HEK293 (cell line): Measurements from ENCODE around the gene RNF146.

Source experiments
- CTCF ChIA-PET: fragments of 350-600 bp; formaldehyde crosslinking; extraction: SDS; loops from one replicate; lab custom pipeline; 2021; ENCODE audit warnings: antibody characterized with exemption; lab: Yijun Ruan, JAX
- POLR2A ChIA-PET: fragments of 300-600 bp; formaldehyde crosslinking; extraction: SDS; loops from one replicate; lab custom pipeline; 2020; ENCODE audit warnings: antibody characterized with exemption, inconsistent platforms; lab: Yijun Ruan, JAX
- H3K27ac ChIP-seq: fragments of 200-500 bp; sonication (Bioruptor generic); 2 replicates; pipeline ENCODE4 v1.5.1; 2014; ENCODE audit warnings: low read depth, low read length, control low read depth, inconsistent platforms; ENCODE audit errors: extremely low read depth
- H3K36me3 ChIP-seq, 2 experiments: fragments of 200-500 bp in 1 of 2; sonication (Bioruptor generic) in 1 of 2; 1 replicate in 1 of 2; 2 replicates in 1 of 2; pipeline ENCODE4 v1.5.1; 2014 to 2017; ENCODE audit warnings: inconsistent platforms in 2 of 2, low read length in 2 of 2; ENCODE audit not compliant: control insufficient read depth in 2 of 2, insufficient read depth in 1 of 2
- H3K4me1 ChIP-seq: fragments of 200-500 bp; sonication (Bioruptor generic); 2 replicates; pipeline ENCODE4 v1.5.1; 2014; ENCODE audit warnings: mild to moderate bottlenecking, low read length, inconsistent platforms; ENCODE audit not compliant: control insufficient read depth, insufficient read depth
- H3K4me3 ChIP-seq: 2 replicates; pipeline ENCODE4 v1.5.1; 2011; ENCODE audit warnings: low read depth, mild to moderate bottlenecking, control low read depth, low read length, moderate library complexity
- H3K9me3 ChIP-seq: fragments of 200-500 bp; sonication (Bioruptor generic); 2 replicates; pipeline ENCODE4 v1.5.1; 2014; ENCODE audit warnings: low read depth, low read length, inconsistent platforms; ENCODE audit not compliant: control insufficient read depth, insufficient read depth
- EGR2 ChIP-seq: fragments of 450-650 bp; formaldehyde crosslinking; IDR thresholded peaks from 2 replicates; pipeline ENCODE4 v1.5.1; 2016; ENCODE audit warnings: low read depth, missing biosample characterization, missing genetic modification characterization
- KLF16 ChIP-seq: fragments of 450-650 bp; formaldehyde crosslinking; IDR thresholded peaks from 2 replicates; pipeline ENCODE4 v1.5.1; 2017; ENCODE audit warnings: missing biosample characterization, missing genetic modification characterization
- MEIS1 ChIP-seq: sonication (generic); formaldehyde crosslinking; IDR thresholded peaks from 2 replicates; pipeline ENCODE4 v1.8.1; 2022; ENCODE audit warnings: missing genetic modification reagents, mild to moderate bottlenecking, borderline replicate concordance
- PRDM1 ChIP-seq: fragments of 450-650 bp; formaldehyde crosslinking; IDR thresholded peaks from 2 replicates; pipeline ENCODE4; 2016; ENCODE audit warnings: missing biosample characterization, missing genetic modification characterization
- PRDM10 ChIP-seq: fragments of 450-650 bp; formaldehyde crosslinking; IDR thresholded peaks from 2 replicates; pipeline ENCODE4 v1.5.1; 2016; ENCODE audit warnings: missing biosample characterization, missing genetic modification characterization
- SCRT2 ChIP-seq: fragments of 450-650 bp; formaldehyde crosslinking; IDR thresholded peaks from 2 replicates; pipeline ENCODE4 v1.5.1; 2016; ENCODE audit warnings: missing biosample characterization, missing genetic modification characterization
- SETDB1 ChIP-seq: IDR thresholded peaks from one replicate; pipeline ENCODE4 v1.6.1; 2017; ENCODE audit warnings: mild to moderate bottlenecking, low read length, moderate library complexity, mixed read lengths; ENCODE audit not compliant: insufficient read length
- SP3 ChIP-seq: fragments of 450-650 bp; formaldehyde crosslinking; IDR thresholded peaks from 2 replicates; pipeline ENCODE4 v1.5.1; 2016; ENCODE audit warnings: missing biosample characterization, missing genetic modification characterization
- ZNF114 ChIP-seq: fragments of 450-650 bp; formaldehyde crosslinking; IDR thresholded peaks from 2 replicates; pipeline ENCODE4 v1.5.0; 2017; ENCODE audit warnings: missing biosample characterization, missing genetic modification characterization
- ZNF121 ChIP-seq: fragments of 450-650 bp; formaldehyde crosslinking; IDR thresholded peaks from 2 replicates; pipeline ENCODE4 v1.5.1; 2016; ENCODE audit warnings: missing biosample characterization, missing genetic modification characterization
- ZNF280D ChIP-seq: fragments of 450-650 bp; formaldehyde crosslinking; IDR thresholded peaks from 2 replicates; pipeline ENCODE4 v1.5.1; 2016; ENCODE audit warnings: missing biosample characterization, missing genetic modification characterization
- ZNF580 ChIP-seq: fragments of 450-650 bp; formaldehyde crosslinking; IDR thresholded peaks from 2 replicates; pipeline ENCODE4 v1.5.1; 2016; ENCODE audit warnings: missing biosample characterization, missing genetic modification characterization
- ZNF600 ChIP-seq: fragments of 450-650 bp; formaldehyde crosslinking; IDR thresholded peaks from 2 replicates; pipeline ENCODE4 v1.5.1; 2016; ENCODE audit warnings: missing biosample characterization, missing genetic modification characterization
- ZNF660 ChIP-seq: fragments of 450-650 bp; IDR thresholded peaks from 2 replicates; pipeline ENCODE4 v1.5.1; 2018; ENCODE audit warnings: missing biosample characterization, mild to moderate bottlenecking, missing genetic modification characterization
- ZNF692 ChIP-seq: fragments of 450-650 bp; formaldehyde crosslinking; IDR thresholded peaks from 2 replicates; pipeline ENCODE4 v1.5.1; 2016; ENCODE audit warnings: missing biosample characterization, missing genetic modification characterization
- ZNF792 ChIP-seq: fragments of 450-650 bp; formaldehyde crosslinking; IDR thresholded peaks from 2 replicates; pipeline ENCODE4 v1.5.1; 2016; ENCODE audit warnings: missing biosample characterization, missing genetic modification characterization
- TF ChIP-seq, protein P1 (sequence below): fragments of 450-650 bp; formaldehyde crosslinking; IDR thresholded peaks from 2 replicates; pipeline ENCODE4 v1.5.1; 2016; ENCODE audit warnings: missing biosample characterization, missing genetic modification characterization
- TF ChIP-seq, protein P2 (sequence below): fragments of 450-650 bp; formaldehyde crosslinking; IDR thresholded peaks from 2 replicates; pipeline ENCODE4 v1.5.1; 2016; ENCODE audit warnings: missing biosample characterization, missing genetic modification characterization
- TF ChIP-seq, protein P3 (sequence below): fragments of 450-650 bp; formaldehyde crosslinking; optimal IDR thresholded peaks from 2 replicates; pipeline ENCODE3; 2016; ENCODE audit warnings: missing biosample characterization, mild to moderate bottlenecking, missing genetic modification characterization

Gene RNF146

GRCh38 chr6:127266892-127267645 lies 405 bp downstream of the RNF146 start:
- Histone ChIP-seq H3K4me3 (peak overlapping the region; percentile 100), H3K36me3 (no peaks in the 10 kb centered on the region), H3K4me1 (peaks cover 6% of the 10 kb centered on the region; the same call in 1 of the 2 replicates), H3K9me3 (no peaks in the 10 kb centered on the region), H3K27ac (peak overlapping the region; percentile 89)
- CTCF ChIA-PET: interaction anchor here (0.6 to 2.3 kb wide), 11 partner anchors 9 to 279 kb away, joined by 3 to 13 read pairs (median 3); no protein-coding TSS in a partner anchor
- POLR2A ChIA-PET: interaction anchor here (0.5 to 1.6 kb wide), 11 partner anchors 9 to 249 kb away, joined by 3 to 12 read pairs (median 4); no protein-coding TSS in a partner anchor
- TF ChIP-seq, protein P1, sequence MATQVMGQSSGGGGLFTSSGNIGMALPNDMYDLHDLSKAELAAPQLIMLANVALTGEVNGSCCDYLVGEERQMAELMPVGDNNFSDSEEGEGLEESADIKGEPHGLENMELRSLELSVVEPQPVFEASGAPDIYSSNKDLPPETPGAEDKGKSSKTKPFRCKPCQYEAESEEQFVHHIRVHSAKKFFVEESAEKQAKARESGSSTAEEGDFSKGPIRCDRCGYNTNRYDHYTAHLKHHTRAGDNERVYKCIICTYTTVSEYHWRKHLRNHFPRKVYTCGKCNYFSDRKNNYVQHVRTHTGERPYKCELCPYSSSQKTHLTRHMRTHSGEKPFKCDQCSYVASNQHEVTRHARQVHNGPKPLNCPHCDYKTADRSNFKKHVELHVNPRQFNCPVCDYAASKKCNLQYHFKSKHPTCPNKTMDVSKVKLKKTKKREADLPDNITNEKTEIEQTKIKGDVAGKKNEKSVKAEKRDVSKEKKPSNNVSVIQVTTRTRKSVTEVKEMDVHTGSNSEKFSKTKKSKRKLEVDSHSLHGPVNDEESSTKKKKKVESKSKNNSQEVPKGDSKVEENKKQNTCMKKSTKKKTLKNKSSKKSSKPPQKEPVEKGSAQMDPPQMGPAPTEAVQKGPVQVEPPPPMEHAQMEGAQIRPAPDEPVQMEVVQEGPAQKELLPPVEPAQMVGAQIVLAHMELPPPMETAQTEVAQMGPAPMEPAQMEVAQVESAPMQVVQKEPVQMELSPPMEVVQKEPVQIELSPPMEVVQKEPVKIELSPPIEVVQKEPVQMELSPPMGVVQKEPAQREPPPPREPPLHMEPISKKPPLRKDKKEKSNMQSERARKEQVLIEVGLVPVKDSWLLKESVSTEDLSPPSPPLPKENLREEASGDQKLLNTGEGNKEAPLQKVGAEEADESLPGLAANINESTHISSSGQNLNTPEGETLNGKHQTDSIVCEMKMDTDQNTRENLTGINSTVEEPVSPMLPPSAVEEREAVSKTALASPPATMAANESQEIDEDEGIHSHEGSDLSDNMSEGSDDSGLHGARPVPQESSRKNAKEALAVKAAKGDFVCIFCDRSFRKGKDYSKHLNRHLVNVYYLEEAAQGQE (tag by site-specific recombination): peak; percentile 32; the same call in 1 of the 2 replicates
- TF ChIP-seq PRDM1 (tag by site-specific recombination): peak; percentile 54; the same call in 1 of the 2 replicates
- peak; percentile 56 for TF ChIP-seq SP3
- peak; percentile 23; the same call in 1 of the 2 replicates for TF ChIP-seq EGR2
- no peak for TF ChIP-seq ZNF121
- no peak for TF ChIP-seq ZNF280D (tag by site-specific recombination)
- TF ChIP-seq ZNF114 (tag by site-specific recombination): no peak
- peak; percentile 41; the same call in 1 of the 2 replicates for TF ChIP-seq ZNF692 (tag by site-specific recombination)
- TF ChIP-seq ZNF792 (tag by site-specific recombination): no peak; the same call in 1 of the 2 replicates
- no peak for TF ChIP-seq SCRT2 (tag by site-specific recombination)
- TF ChIP-seq ZNF660 (tag by site-specific recombination): 0 out of 2 replicates have a peak, but pooled peaks have one; percentile 30
- TF ChIP-seq MEIS1: 0 out of 2 replicates have a peak, but pooled peaks have one; percentile 6
- TF ChIP-seq, protein P2, sequence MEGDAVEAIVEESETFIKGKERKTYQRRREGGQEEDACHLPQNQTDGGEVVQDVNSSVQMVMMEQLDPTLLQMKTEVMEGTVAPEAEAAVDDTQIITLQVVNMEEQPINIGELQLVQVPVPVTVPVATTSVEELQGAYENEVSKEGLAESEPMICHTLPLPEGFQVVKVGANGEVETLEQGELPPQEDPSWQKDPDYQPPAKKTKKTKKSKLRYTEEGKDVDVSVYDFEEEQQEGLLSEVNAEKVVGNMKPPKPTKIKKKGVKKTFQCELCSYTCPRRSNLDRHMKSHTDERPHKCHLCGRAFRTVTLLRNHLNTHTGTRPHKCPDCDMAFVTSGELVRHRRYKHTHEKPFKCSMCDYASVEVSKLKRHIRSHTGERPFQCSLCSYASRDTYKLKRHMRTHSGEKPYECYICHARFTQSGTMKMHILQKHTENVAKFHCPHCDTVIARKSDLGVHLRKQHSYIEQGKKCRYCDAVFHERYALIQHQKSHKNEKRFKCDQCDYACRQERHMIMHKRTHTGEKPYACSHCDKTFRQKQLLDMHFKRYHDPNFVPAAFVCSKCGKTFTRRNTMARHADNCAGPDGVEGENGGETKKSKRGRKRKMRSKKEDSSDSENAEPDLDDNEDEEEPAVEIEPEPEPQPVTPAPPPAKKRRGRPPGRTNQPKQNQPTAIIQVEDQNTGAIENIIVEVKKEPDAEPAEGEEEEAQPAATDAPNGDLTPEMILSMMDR (tag by site-specific recombination): 0 out of 2 replicates have a peak, but pooled peaks have one; percentile 32
- no peak for TF ChIP-seq ZNF580
- TF ChIP-seq, protein P3, sequence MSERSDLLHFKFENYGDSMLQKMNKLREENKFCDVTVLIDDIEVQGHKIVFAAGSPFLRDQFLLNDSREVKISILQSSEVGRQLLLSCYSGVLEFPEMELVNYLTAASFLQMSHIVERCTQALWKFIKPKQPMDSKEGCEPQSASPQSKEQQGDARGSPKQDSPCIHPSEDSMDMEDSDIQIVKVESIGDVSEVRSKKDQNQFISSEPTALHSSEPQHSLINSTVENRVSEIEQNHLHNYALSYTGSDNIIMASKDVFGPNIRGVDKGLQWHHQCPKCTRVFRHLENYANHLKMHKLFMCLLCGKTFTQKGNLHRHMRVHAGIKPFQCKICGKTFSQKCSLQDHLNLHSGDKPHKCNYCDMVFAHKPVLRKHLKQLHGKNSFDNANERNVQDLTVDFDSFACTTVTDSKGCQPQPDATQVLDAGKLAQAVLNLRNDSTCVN (tag by site-specific recombination): peak; percentile 94
- peak; percentile 59; the same call in 1 of the 2 replicates for TF ChIP-seq KLF16
- TF ChIP-seq PRDM10 (tag by site-specific recombination): peak; percentile 49; the same call in 1 of the 2 replicates
- peak; percentile 56; the same call in 1 of the 2 replicates for TF ChIP-seq ZNF600
- TF ChIP-seq SETDB1: no peak
